Measurements from ENCODE around the gene PARD3.

The PARD3 gene

DNA sequence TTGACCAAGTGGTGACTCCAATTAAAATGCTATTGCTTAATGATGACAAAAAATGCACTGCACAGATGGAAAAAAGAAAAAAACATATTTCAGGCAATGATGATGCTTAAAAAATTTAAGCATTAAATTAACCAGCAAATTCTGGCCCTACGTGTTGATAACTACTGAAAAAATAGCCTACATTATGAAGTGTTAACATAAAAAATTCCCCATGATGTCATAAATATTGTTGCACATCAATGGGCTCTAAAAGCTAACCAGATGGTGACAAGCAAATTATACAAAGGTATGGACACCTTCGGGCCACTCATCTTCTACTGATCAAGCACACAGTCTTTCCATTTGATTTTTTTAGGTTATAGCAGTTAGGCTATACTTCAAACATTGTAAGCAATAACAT lies 267.4 kb downstream of the PARD3 start:
- DNase-seq, result no peak
- no peaks in the 10 kb centered on the region for H3K4me1 ChIP-seq (ENCODE audit: insufficient read depth, low read length)
- no peak overlapping the region for H3K27ac ChIP-seq (ENCODE audit: low read length)
- no peaks in the 10 kb centered on the region for H3K9me3 ChIP-seq (ENCODE audit: insufficient read depth, low read length, severe bottlenecking)
- no peaks in the 10 kb centered on the region for H3K27me3 ChIP-seq (ENCODE audit: insufficient read depth, low read length, poor library complexity)
- H3K9ac ChIP-seq (ENCODE audit: low read depth, low read length), result no peak overlapping the region
- H3K36me3 ChIP-seq (ENCODE audit: insufficient read depth, low read length), result no peaks in the 10 kb centered on the region
- ATAC-seq (ENCODE audit: insufficient read depth, low read depth), result no peak
- H3K4me3 ChIP-seq (ENCODE audit: low read depth in 1 of 2, low read length in 2 of 2), result no peak overlapping the region
- H3K79me2 ChIP-seq (ENCODE audit: insufficient read depth, low read length), result peaks cover 49% of the 10 kb centered on the region
- TF ChIP-seq, protein P1, sequence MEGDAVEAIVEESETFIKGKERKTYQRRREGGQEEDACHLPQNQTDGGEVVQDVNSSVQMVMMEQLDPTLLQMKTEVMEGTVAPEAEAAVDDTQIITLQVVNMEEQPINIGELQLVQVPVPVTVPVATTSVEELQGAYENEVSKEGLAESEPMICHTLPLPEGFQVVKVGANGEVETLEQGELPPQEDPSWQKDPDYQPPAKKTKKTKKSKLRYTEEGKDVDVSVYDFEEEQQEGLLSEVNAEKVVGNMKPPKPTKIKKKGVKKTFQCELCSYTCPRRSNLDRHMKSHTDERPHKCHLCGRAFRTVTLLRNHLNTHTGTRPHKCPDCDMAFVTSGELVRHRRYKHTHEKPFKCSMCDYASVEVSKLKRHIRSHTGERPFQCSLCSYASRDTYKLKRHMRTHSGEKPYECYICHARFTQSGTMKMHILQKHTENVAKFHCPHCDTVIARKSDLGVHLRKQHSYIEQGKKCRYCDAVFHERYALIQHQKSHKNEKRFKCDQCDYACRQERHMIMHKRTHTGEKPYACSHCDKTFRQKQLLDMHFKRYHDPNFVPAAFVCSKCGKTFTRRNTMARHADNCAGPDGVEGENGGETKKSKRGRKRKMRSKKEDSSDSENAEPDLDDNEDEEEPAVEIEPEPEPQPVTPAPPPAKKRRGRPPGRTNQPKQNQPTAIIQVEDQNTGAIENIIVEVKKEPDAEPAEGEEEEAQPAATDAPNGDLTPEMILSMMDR (IDR thresholded peaks at IDR 0.05; ENCODE audit: borderline replicate concordance, extremely low read depth, low read length, poor library complexity, severe bottlenecking), result no peak
- TF ChIP-seq EZH2 (IDR thresholded peaks at IDR 0.05; ENCODE audit: borderline replicate concordance, low read depth, low read length, severe bottlenecking), result no peak
- H4K20me1 ChIP-seq (ENCODE audit: insufficient read depth, low read length), result peaks cover 18% of the 10 kb centered on the region; the same call in 1 of the 2 replicates
- H2AFZ ChIP-seq (ENCODE audit: low read depth, low read length), result no peak overlapping the region
- H3K4me2 ChIP-seq (ENCODE audit: insufficient read depth, low read length), result no peak overlapping the region

DNA sequence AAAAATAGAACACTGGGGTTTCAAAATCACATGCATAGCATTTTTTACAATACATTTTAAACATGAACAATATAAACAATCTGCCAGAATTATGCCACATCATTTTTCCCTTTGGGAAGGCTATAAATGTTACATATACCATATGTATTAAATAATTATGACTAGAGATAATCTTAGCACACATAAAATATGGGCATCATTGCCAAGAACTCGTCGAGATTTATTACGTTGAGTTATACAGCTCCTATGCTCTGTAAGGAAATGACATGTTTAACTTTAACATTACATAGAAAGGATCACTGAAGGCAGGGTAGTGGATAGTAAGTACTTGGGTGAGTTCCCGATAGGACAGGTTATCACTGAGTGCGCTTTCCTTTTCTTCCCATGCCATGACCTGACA lies 267.8 kb downstream of the PARD3 start:
- DNase-seq (no peak), ATAC-seq (ENCODE audit: insufficient read depth, low read depth) (no peak)
- H2AFZ ChIP-seq (ENCODE audit: low read depth, low read length), result no peak overlapping the region
- H3K9ac ChIP-seq (ENCODE audit: low read depth, low read length), result no peak overlapping the region
- H4K20me1 ChIP-seq (ENCODE audit: insufficient read depth, low read length), result peaks cover 19% of the 10 kb centered on the region; the same call in 1 of the 2 replicates
- H3K36me3 ChIP-seq (ENCODE audit: insufficient read depth, low read length), result no peaks in the 10 kb centered on the region
- no peak overlapping the region for H3K27ac ChIP-seq (ENCODE audit: low read length)
- no peaks in the 10 kb centered on the region for H3K9me3 ChIP-seq (ENCODE audit: insufficient read depth, low read length, severe bottlenecking)
- no peaks in the 10 kb centered on the region for H3K27me3 ChIP-seq (ENCODE audit: insufficient read depth, low read length, poor library complexity)
- H3K79me2 ChIP-seq (ENCODE audit: insufficient read depth, low read length), result peaks cover 49% of the 10 kb centered on the region
- H3K4me1 ChIP-seq (ENCODE audit: insufficient read depth, low read length), result no peaks in the 10 kb centered on the region
- H3K4me2 ChIP-seq (ENCODE audit: insufficient read depth, low read length), result no peak overlapping the region
- no peak for TF ChIP-seq EZH2 (IDR thresholded peaks at IDR 0.05; ENCODE audit: borderline replicate concordance, low read depth, low read length, severe bottlenecking)
- TF ChIP-seq, protein P1 (IDR thresholded peaks at IDR 0.05; ENCODE audit: borderline replicate concordance, extremely low read depth, low read length, poor library complexity, severe bottlenecking), result no peak
- H3K4me3 ChIP-seq (ENCODE audit: low read depth in 1 of 2, low read length in 2 of 2), result no peak overlapping the region

DNA sequence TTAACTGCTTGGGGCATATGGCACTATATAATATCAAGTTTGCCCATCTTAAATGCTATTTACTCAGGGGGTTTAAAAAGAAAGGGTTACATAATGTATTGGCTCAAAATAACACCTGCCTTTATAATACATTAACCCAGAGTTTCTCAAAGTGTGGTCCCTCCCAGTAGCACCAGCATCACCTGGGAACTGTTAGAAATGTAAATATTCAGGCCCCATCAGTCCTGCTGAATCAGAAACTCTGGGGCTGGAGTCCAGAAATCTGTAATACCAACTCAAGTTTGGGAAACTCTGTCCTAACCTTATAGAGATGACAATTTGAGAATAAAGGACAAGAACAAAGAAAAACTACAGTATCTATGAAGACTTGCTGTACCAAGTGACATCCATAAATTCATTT lies 270.7 kb downstream of the PARD3 start:
- peaks cover 18% of the 10 kb centered on the region; the same call in 1 of the 2 replicates for H4K20me1 ChIP-seq (ENCODE audit: insufficient read depth, low read length)
- H3K79me2 ChIP-seq (ENCODE audit: insufficient read depth, low read length), result peaks cover 45% of the 10 kb centered on the region
- no peak overlapping the region for H3K9ac ChIP-seq (ENCODE audit: low read depth, low read length)
- ATAC-seq (ENCODE audit: insufficient read depth, low read depth) (no peak), DNase-seq (no peak)
- TF ChIP-seq, protein P1 (IDR thresholded peaks at IDR 0.05; ENCODE audit: borderline replicate concordance, extremely low read depth, low read length, poor library complexity, severe bottlenecking), result no peak
- no peak for TF ChIP-seq EZH2 (IDR thresholded peaks at IDR 0.05; ENCODE audit: borderline replicate concordance, low read depth, low read length, severe bottlenecking)
- H3K4me1 ChIP-seq (ENCODE audit: insufficient read depth, low read length), result no peaks in the 10 kb centered on the region
- H3K4me2 ChIP-seq (ENCODE audit: insufficient read depth, low read length), result no peak overlapping the region
- H3K9me3 ChIP-seq (ENCODE audit: insufficient read depth, low read length, severe bottlenecking), result no peaks in the 10 kb centered on the region
- H3K27me3 ChIP-seq (ENCODE audit: insufficient read depth, low read length, poor library complexity), result no peaks in the 10 kb centered on the region
- no peak overlapping the region for H3K4me3 ChIP-seq (ENCODE audit: low read depth in 1 of 2, low read length in 2 of 2)
- no peak overlapping the region for H3K27ac ChIP-seq (ENCODE audit: low read length)
- no peaks in the 10 kb centered on the region for H3K36me3 ChIP-seq (ENCODE audit: insufficient read depth, low read length)
- no peak overlapping the region for H2AFZ ChIP-seq (ENCODE audit: low read depth, low read length)

DNA sequence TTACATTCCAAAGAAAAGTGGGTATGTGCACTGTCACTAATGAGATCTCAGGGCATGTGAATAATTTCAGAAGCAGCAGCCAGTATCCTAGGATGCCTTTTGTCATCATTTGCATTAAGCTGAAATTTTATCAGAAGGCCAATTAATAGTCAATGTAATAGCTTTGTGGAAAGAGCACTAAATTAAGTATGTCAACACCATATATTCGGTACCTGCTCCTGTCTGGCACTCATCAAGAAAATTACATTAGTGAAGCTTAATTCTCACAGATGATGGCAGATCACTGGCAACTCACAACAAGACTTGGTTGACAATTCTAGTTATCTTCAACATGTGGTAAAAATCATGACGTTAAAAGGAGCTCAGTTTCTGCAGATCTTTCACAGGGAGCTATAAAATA lies 271.4 kb downstream of the PARD3 start:
- no peaks in the 10 kb centered on the region for H3K27me3 ChIP-seq (ENCODE audit: insufficient read depth, low read length, poor library complexity)
- no peak overlapping the region for H2AFZ ChIP-seq (ENCODE audit: low read depth, low read length)
- H3K79me2 ChIP-seq (ENCODE audit: insufficient read depth, low read length), result peaks cover 41% of the 10 kb centered on the region
- no peak overlapping the region for H3K27ac ChIP-seq (ENCODE audit: low read length)
- no peak for ATAC-seq (ENCODE audit: insufficient read depth, low read depth)
- H3K4me2 ChIP-seq (ENCODE audit: insufficient read depth, low read length), result no peak overlapping the region
- no peak overlapping the region for H3K9ac ChIP-seq (ENCODE audit: low read depth, low read length)
- no peaks in the 10 kb centered on the region for H3K36me3 ChIP-seq (ENCODE audit: insufficient read depth, low read length)
- no peak for DNase-seq
- peaks cover 18% of the 10 kb centered on the region; the same call in 1 of the 2 replicates for H4K20me1 ChIP-seq (ENCODE audit: insufficient read depth, low read length)
- TF ChIP-seq, protein P1 (IDR thresholded peaks at IDR 0.05; ENCODE audit: borderline replicate concordance, extremely low read depth, low read length, poor library complexity, severe bottlenecking), result no peak
- no peak for TF ChIP-seq EZH2 (IDR thresholded peaks at IDR 0.05; ENCODE audit: borderline replicate concordance, low read depth, low read length, severe bottlenecking)
- H3K4me1 ChIP-seq (ENCODE audit: insufficient read depth, low read length), result no peaks in the 10 kb centered on the region
- no peak overlapping the region for H3K4me3 ChIP-seq (ENCODE audit: low read depth in 1 of 2, low read length in 2 of 2)
- H3K9me3 ChIP-seq (ENCODE audit: insufficient read depth, low read length, severe bottlenecking), result no peaks in the 10 kb centered on the region
